NK-92 (cell line): ENCODE data around the gene USP24.

Experiments used
- DNase-seq: peaks from one replicate; lab custom pipeline; 2025; ENCODE audit not compliant: unreplicated experiment; lab: John Stamatoyannopoulos, UW

USP24 gene

GRCh38 chr1:55215194-55216021 lies at the start of gene USP24:
TSS of gene USP24 (minus strand) at chr1:55215364. CDS start at chr1:55215113, 251 bp downstream.
- DNase-seq, result no peak

- DNase-seq, result no peak
These were observed 47.7 kb upstream of the USP24 start for GRCh38 chr1:55262822-55263221.

GRCh38 chr1:55259911-55260609 lies 44.9 kb upstream of the USP24 start:
- DNase-seq, result no peak

- DNase-seq, result no peak
These were observed 42.8 kb upstream of the USP24 start for GRCh38 chr1:55257958-55258357.

- no peak for DNase-seq
These were observed 40.7 kb upstream of the USP24 start for GRCh38 chr1:55255901-55256300.

- DNase-seq, result no peak
These were observed 37.9 kb upstream of the USP24 start for GRCh38 chr1:55252942-55253589.

- DNase-seq, result no peak
These were observed 35.4 kb upstream of the USP24 start for GRCh38 chr1:55250399-55251075.

GRCh38 chr1:55249646-55250398 lies 34.7 kb upstream of the USP24 start:
- DNase-seq, result no peak

- no peak for DNase-seq
These were observed 31.7 kb upstream of the USP24 start for GRCh38 chr1:55246896-55247295.

- DNase-seq, result no peak
These were observed 31.2 kb upstream of the USP24 start for GRCh38 chr1:55246331-55246730.

- DNase-seq, result no peak
These were observed 30.6 kb upstream of the USP24 start for GRCh38 chr1:55245781-55246180.

GRCh38 chr1:55244476-55245099 lies 29.4 kb upstream of the USP24 start:
- no peak for DNase-seq

GRCh38 chr1:55243655-55244054 lies 28.5 kb upstream of the USP24 start:
- no peak for DNase-seq

- DNase-seq, result no peak
These were observed 24.4 kb upstream of the USP24 start for GRCh38 chr1:55239548-55239947.

GRCh38 chr1:55235722-55236121 lies 20.6 kb upstream of the USP24 start:
- DNase-seq, result no peak

GRCh38 chr1:55234016-55234415 lies 18.9 kb upstream of the USP24 start:
- no peak for DNase-seq

- no peak for DNase-seq
These were observed 18.1 kb upstream of the USP24 start for GRCh38 chr1:55233145-55233777.

GRCh38 chr1:55232448-55233144 lies 17.4 kb upstream of the USP24 start:
- DNase-seq, result no peak

- DNase-seq, result no peak
These were observed 16.6 kb upstream of the USP24 start for GRCh38 chr1:55231745-55232144.
